T47D (cell line): Measurements from ENCODE around the gene SV2C.
A peak's percentile ranks its signal among the peaks of the same experiment; 100 is the strongest.
"Not testable (repeated sequence)": the region's sequence is repeated elsewhere in the genome, so short reads cannot be mapped to it uniquely, and the experiment has no call there.

Experiments
- DNase-seq, 2 experiments: peaks; one replicate each; pipeline versions ENCODE4 v3.0.0 to v3.0.0-alpha.2; 2011 to 2012; ENCODE audit warnings: low read depth in 1 of 2, low spot score in 1 of 2
- JUND ChIP-seq: IDR thresholded peaks from 2 replicates; pipeline ENCODE4 v1.6.1; 2012; ENCODE audit warnings: low read depth
- in situ Hi-C: cut with HindIII; loops from 2 replicates; pipeline ENCODE4 v1.10.0; 2016; ENCODE audit warnings: low sequenced_read_pairs, low pct_unique_long_range_greater_than_20kb

Gene SV2C

GRCh38 chr5:76082772-76083554, at the start of gene SV2C:
TSS of gene SV2C (plus strand) at chr5:76083383. CDS start at chr5:76131751, 48,368 bp downstream.
- peak; percentile 65 to 87 for DNase-seq
- no peak for TF ChIP-seq JUND

GRCh38 chr5:76037736-76038151, 45.4 kb upstream of the SV2C start:
- DNase-seq = peak in 1 of 2 experiments; percentile 19
- in situ Hi-C loops = not testable (repeated sequence)

More at GRCh38 chr5:76082772-76083554, at the start of gene SV2C:
- in situ Hi-C loops = no loop called here

GRCh38 chr5:76038212-76038611, 45.0 kb upstream of the SV2C start:
- TF ChIP-seq JUND = no peak
- DNase-seq = no peak
- in situ Hi-C loops = no loop called here

- no peak for DNase-seq
- in situ Hi-C loops = no loop called here
- no peak for TF ChIP-seq JUND
Measured at GRCh38 chr5:76040806-76041205, 42.4 kb upstream of the SV2C start.

GRCh38 chr5:76041863-76042262, 41.3 kb upstream of the SV2C start:
- in situ Hi-C loops = no loop called here
- no peak for TF ChIP-seq JUND
- peak; percentile 17 to 43 for DNase-seq

- no peak for DNase-seq
- no peak for TF ChIP-seq JUND
- in situ Hi-C loops = no loop called here
Measured at GRCh38 chr5:76046741-76047140, 36.4 kb upstream of the SV2C start.

- TF ChIP-seq JUND = no peak
- in situ Hi-C loops = no loop called here
- DNase-seq = no peak
Measured at GRCh38 chr5:76050134-76050533, 33.0 kb upstream of the SV2C start.

GRCh38 chr5:76062502-76063041, 20.6 kb upstream of the SV2C start:
- in situ Hi-C loops = no loop called here
- no peak for DNase-seq
- no peak for TF ChIP-seq JUND

- no peak for TF ChIP-seq JUND
- in situ Hi-C loops = no loop called here
- DNase-seq = no peak
Measured at GRCh38 chr5:76065258-76065657, 17.9 kb upstream of the SV2C start.

- DNase-seq = no peak
- TF ChIP-seq JUND = no peak
- in situ Hi-C loops = no loop called here
Measured at GRCh38 chr5:76069061-76069735, 14.0 kb upstream of the SV2C start.

- in situ Hi-C loops = no loop called here
- no peak for TF ChIP-seq JUND
- DNase-seq = peak in 1 of 2 experiments; percentile 20
Measured at GRCh38 chr5:76074487-76075065, 8.6 kb upstream of the SV2C start.

- in situ Hi-C loops = no loop called here
- TF ChIP-seq JUND = no peak
- DNase-seq = no peak
Measured at GRCh38 chr5:76081811-76082771, 1.1 kb upstream of the SV2C start.
